GM23248 (cell line): ENCODE results near the gene CST4. TPM values are rescaled to one million over a fixed set of nuclear protein-coding genes. Genes with fewer than 3 reads are reported as not detected.
"Not testable (repeated sequence)": the region's sequence is repeated elsewhere in the genome, so short reads cannot be mapped to it uniquely, and the experiment has no call there.

Experiments used
- DNase-seq: peaks from one replicate; pipeline ENCODE4 v3.0.0-alpha.2; 2015
- H2AFZ ChIP-seq: fragments of 200-600 bp; sonication (generic); 2 replicates; pipeline ENCODE4 v1.6.1; 2016; ENCODE audit warnings: antibody characterized with exemption
- H3F3A ChIP-seq: fragments of 200-600 bp; sonication (generic); 2 replicates; pipeline ENCODE4 v1.6.1; 2016; ENCODE audit warnings: mild to moderate bottlenecking, antibody characterized with exemption, mixed run types; ENCODE audit not compliant: insufficient read depth
- H3K27ac ChIP-seq: fragments of 200-600 bp; sonication (generic); 2 replicates; pipeline ENCODE4 v1.5.1; 2016; ENCODE audit warnings: mild to moderate bottlenecking
- H3K27me3 ChIP-seq: fragments of 200-600 bp; sonication (generic); replicated peaks from 2 replicates; pipeline ENCODE4 v1.6.1; 2016; ENCODE audit warnings: mild to moderate bottlenecking; ENCODE audit not compliant: insufficient read depth
- H3K36me3 ChIP-seq: fragments of 200-600 bp; sonication (generic); 2 replicates; pipeline ENCODE4 v1.6.1; 2016; ENCODE audit warnings: low read depth, mild to moderate bottlenecking
- H3K4me1 ChIP-seq: fragments of 200-600 bp; sonication (generic); 2 replicates; pipeline ENCODE4 v1.6.1; 2016; ENCODE audit warnings: mild to moderate bottlenecking; ENCODE audit not compliant: insufficient read depth
- H3K4me2 ChIP-seq: fragments of 200-600 bp; sonication (generic); one replicate; pipeline ENCODE4 v1.6.1; 2016; ENCODE audit warnings: mild to moderate bottlenecking; ENCODE audit not compliant: unreplicated experiment
- H3K4me3 ChIP-seq: fragments of 200-600 bp; sonication (generic); 2 replicates; pipeline ENCODE4 v1.5.1; 2016; ENCODE audit warnings: mild to moderate bottlenecking
- H3K79me2 ChIP-seq: fragments of 200-600 bp; sonication (generic); 2 replicates; pipeline ENCODE4 v1.6.1; 2016; ENCODE audit warnings: mild to moderate bottlenecking; ENCODE audit not compliant: insufficient read depth
- H3K9ac ChIP-seq: fragments of 200-600 bp; sonication (generic); 2 replicates; pipeline ENCODE4 v1.6.1; 2016; ENCODE audit warnings: mild to moderate bottlenecking
- H3K9me2 ChIP-seq: fragments of 200-600 bp; sonication (generic); 2 replicates; pipeline ENCODE4 v1.6.1; 2016; ENCODE audit warnings: mixed run types, mild to moderate bottlenecking, moderate library complexity; ENCODE audit not compliant: insufficient read depth
- H3K9me3 ChIP-seq: fragments of 200-600 bp; sonication (generic); one replicate; pipeline ENCODE4 v1.6.1; 2017; ENCODE audit warnings: low read depth
- H4K20me1 ChIP-seq: fragments of 200-600 bp; sonication (generic); 2 replicates; pipeline ENCODE4 v1.6.0; 2016; ENCODE audit not compliant: insufficient read depth
- EZH2 ChIP-seq: fragments of 200-600 bp; sonication (generic); IDR thresholded peaks from 2 replicates; pipeline ENCODE4 v1.6.1; 2018; ENCODE audit warnings: antibody characterized with exemption, mild to moderate bottlenecking; ENCODE audit not compliant: insufficient read depth, poor library complexity, severe bottlenecking
- EZH2phosphoT487 ChIP-seq: fragments of 200-600 bp; sonication (generic); IDR thresholded peaks from 2 replicates; pipeline ENCODE4 v1.6.1; 2018; ENCODE audit warnings: antibody characterized with exemption, moderate library complexity, mild to moderate bottlenecking, low read depth; ENCODE audit not compliant: insufficient read depth
- WGBS, 2 experiments: methylation state at CpG; one replicate each; pipeline ENCODE4 v1.1.6; 2015 to 2017; ENCODE audit warnings: low lambda C conversion rate in 2 of 2, low coverage in 1 of 2; ENCODE audit errors: missing lambda C conversion rate in 2 of 2; 5-methylcytosine and 5-hydroxymethylcytosine counted together
- in situ Hi-C: fragments of 300-500 bp; cut with MboI; formaldehyde crosslinking; loops from 2 replicates; pipeline ENCODE4 v1.15.0; 2020
- polyA plus RNA-seq: library from polyadenylated mRNA; unstranded; fragments of >200 nt; fragmentation: Nextera tagmentation; extraction: Ambion mirVana; gene quantifications from 2 replicates; pipeline ENCODE4 v1.2.1, GENCODE V29; 2016
- total RNA-seq: library from RNA; depleted of rRNA; stranded (reverse); fragments of >200 nt; shearing (Covaris generic); gene quantifications from 2 replicates; pipeline ENCODE4 v1.2.3, GENCODE V29; 2014; rRNA removed

CST4 gene, protein sequence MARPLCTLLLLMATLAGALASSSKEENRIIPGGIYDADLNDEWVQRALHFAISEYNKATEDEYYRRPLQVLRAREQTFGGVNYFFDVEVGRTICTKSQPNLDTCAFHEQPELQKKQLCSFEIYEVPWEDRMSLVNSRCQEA
- total RNA-seq: not detected in 2 replicates
- not detected in 2 replicates for polyA plus RNA-seq

DNA sequence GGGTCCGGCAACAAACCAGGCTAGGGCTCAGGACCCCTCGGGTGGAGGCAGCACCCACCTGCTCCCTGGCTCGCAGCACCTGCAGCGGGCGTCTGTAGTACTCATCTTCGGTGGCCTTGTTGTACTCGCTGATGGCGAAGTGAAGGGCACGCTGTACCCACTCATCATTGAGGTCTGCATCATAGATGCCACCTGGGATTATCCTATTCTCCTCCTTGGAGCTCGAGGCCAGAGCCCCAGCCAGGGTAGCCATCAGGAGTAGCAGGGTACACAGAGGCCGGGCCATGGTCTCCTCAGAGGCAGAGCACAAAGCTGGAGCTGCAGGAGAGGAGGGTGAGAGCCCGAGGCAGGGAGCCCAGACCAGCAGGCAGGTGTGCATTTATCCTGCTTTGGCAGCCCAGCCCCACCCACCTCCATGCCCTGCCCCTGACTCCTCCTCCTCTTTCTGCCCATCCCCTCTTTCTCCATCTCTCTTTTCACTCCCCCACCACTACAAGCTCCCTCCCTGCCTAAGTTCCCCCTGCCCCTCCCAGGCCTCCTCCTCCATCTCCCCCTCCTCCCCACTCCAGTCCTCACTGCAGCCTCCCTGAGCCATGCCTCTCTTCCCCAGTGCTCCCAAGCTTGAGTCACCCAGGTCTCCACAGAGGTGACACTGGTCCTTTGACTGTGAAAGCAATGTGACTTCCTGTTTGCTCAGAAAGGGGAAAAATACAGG lies at the start of gene CST4:
Gene CST4, minus strand, starts transcription at position 355 of the 715 bp plus-strand sequence. Its CDS starts 69 bp downstream, at position 286.
- not testable (repeated sequence) for H3K27ac ChIP-seq, H3K9ac ChIP-seq, H3K36me3 ChIP-seq, H3K4me3 ChIP-seq, H3K9me3 ChIP-seq, H2AFZ ChIP-seq, H3K4me2 ChIP-seq, DNase-seq, H3K79me2 ChIP-seq, H3K27me3 ChIP-seq, H3K4me1 ChIP-seq, H3K9me2 ChIP-seq, H4K20me1 ChIP-seq, H3F3A ChIP-seq
- in situ Hi-C loops: loop anchor here (25.0 kb wide), 1 partner anchor 298 kb away; the partner anchor contains the start of gene GGTLC1
- WGBS, 2 experiments: 82 to 90% methylated on average over 12 of the region's 12 CpGs

DNA sequence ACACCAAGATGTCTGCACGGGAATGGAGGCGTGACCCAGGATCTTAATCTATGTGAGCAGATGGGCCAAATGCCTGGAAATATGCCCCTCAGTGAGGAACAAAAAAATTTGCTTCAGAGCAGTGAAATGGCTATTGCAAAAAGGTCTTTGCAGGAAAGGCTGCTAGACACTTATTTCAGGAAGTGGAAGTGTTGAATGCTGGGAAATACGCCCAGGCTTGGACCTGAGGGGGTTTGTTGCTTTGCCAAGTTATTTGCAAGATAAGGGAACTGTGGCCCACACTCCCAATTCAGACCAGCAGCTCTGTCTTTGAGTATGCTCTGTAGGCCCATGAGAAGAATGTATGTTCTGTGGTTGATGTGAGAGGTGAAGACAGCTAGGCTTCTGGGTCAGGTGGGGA lies 46.6 kb upstream of the CST4 start:
- H3K4me2 ChIP-seq, H3K27me3 ChIP-seq, in situ Hi-C loops, H4K20me1 ChIP-seq, H3K9me2 ChIP-seq, H3K4me3 ChIP-seq, H3K27ac ChIP-seq, H3F3A ChIP-seq, H3K9me3 ChIP-seq, H3K36me3 ChIP-seq, H3K79me2 ChIP-seq, DNase-seq, H2AFZ ChIP-seq, H3K4me1 ChIP-seq, H3K9ac ChIP-seq: not testable (repeated sequence)
- 46 to 51% methylated on average over 3 of the region's 3 CpGs for WGBS, 2 experiments

DNA sequence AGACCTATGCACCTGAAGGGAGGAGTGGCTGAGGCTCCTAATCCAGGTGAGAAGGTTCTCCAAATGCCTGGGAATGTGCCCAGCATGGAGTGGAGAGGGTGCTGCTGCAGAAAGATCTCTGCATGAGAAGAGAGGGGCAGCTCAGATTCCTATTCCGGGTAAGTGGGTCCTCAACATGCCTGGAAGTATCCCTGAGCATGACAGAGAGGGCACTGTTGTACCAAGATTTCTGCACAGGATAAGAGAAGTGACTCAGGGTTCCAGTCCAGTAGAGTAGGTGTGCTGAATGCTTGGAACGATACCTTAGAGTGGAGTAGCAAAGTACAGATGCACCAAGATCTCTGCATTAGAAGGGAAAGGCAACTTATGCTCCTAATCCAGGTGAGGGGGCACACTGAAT lies 46.1 kb upstream of the CST4 start:
- H3K27me3 ChIP-seq, DNase-seq, H3K36me3 ChIP-seq, H2AFZ ChIP-seq, H3K27ac ChIP-seq, in situ Hi-C loops, H3K9me3 ChIP-seq, H3K9ac ChIP-seq, H3F3A ChIP-seq, H3K4me3 ChIP-seq, H3K4me1 ChIP-seq, H3K9me2 ChIP-seq, H3K79me2 ChIP-seq, H3K4me2 ChIP-seq, H4K20me1 ChIP-seq: not testable (repeated sequence)
- 37 to 54% methylated on average over 2 of the region's 2 CpGs for WGBS, 2 experiments

DNA sequence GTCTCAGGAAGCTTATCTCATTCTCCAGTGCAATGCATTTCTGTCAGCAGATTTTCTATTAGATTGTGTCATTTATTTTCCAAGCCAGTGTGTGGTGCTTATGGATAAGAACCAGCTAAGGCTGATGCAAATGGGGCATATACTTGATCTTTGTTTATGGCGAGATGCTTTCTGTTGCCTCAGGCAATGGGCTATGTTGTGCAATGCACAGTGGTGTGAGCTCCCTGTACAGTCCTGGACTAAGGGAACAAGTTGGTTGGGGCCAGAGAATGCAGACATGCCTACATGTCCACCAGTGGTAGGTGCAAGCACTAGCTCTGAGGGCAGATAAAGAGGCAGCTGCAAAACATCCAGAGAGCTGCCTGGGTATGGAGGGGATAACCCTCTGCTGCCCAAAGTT lies 45.6 kb upstream of the CST4 start:
- in situ Hi-C loops: not testable (repeated sequence)

DNA sequence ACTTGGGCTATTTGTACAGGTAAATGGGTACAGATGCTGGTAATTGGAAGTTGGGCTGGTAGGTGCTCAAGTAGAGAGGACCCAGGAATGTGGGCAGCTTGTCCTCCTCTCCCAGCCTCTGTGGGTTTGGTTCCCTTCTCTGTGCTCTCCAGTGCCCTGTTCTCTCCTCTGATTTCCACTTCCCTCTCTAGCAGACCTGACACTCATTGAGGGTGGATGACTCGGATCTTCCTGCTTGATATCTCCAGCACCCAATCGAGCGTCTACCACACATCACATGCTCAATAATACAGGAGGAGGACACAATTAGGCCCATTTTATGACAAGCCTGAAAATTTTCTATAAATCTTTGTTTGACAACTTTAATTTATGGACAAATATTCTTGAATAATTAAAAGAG lies 38.2 kb upstream of the CST4 start:
- in situ Hi-C loops: no loop called here

More for the DNA sequence above, 45.6 kb upstream of the CST4 start:
- not testable (repeated sequence) for DNase-seq, H3K4me3 ChIP-seq, H3K9me3 ChIP-seq, H3F3A ChIP-seq, H4K20me1 ChIP-seq, H3K9me2 ChIP-seq, H3K27ac ChIP-seq, H3K36me3 ChIP-seq, H3K4me1 ChIP-seq, H3K79me2 ChIP-seq, H2AFZ ChIP-seq, H3K27me3 ChIP-seq, H3K9ac ChIP-seq, H3K4me2 ChIP-seq
- 13% methylated on average over 1 of the region's 1 CpG for WGBS, 2 experiments

More for the DNA sequence above, 38.2 kb upstream of the CST4 start:
- Histone ChIP-seq H3K79me2 (no peaks in the 10 kb centered on the region), H2AFZ (no peak overlapping the region), H3K4me1 (no peaks in the 10 kb centered on the region), H3K27me3 (peaks cover under 1% of the 10 kb centered on the region; the same call in 1 of the 2 replicates), H3F3A (no peaks in the 10 kb centered on the region), H3K9ac (no peak overlapping the region), H3K9me2 (no peaks in the 10 kb centered on the region), H3K4me3 (no peak overlapping the region), H3K27ac (no peak overlapping the region), H3K4me2 (no peak overlapping the region), H4K20me1 (no peaks in the 10 kb centered on the region), H3K36me3 (no peaks in the 10 kb centered on the region), H3K9me3 (no peaks in the 10 kb centered on the region)
- WGBS, 2 experiments: 40 to 52% methylated on average over 3 of the region's 3 CpGs
- TF ChIP-seq EZH2 (no peak), EZH2phosphoT487 (no peak)
- DNase-seq: no peak
